ENCODE data around the gene MIOS. TPM values are rescaled to one million over a fixed set of nuclear protein-coding genes. Genes with fewer than 3 reads are reported as not detected.

MIOS gene
- polyA plus RNA-seq, 3 donors: 18.3 to 32.6 (median 20.2) TPM

GRCh38 chr7:7641129-7641663 is 74.5 kb downstream of the MIOS start:
- Mint-ChIP-seq H3K9me3 (peaks cover 0 to 11% (median 0%) of the 10 kb centered on the region in 7 donors), H3K27ac (peak overlapping the region; percentile 94 to 98 (median 97)), H3K4me1 (peaks cover 24% of the 10 kb centered on the region), H3K36me3 (peaks cover 12 to 27% of the 10 kb centered on the region in 2 donors), H3K4me3 (peak overlapping the region; percentile 94 to 98), H3K27me3 (ENCODE audit: low read depth in 3 of 3) (peaks cover 0 to 2% (median 0%) of the 10 kb centered on the region in 3 donors)
- no peaks in the 10 kb centered on the region for H3K27me3 ChIP-seq (ENCODE audit: control insufficient read depth in 2 of 2, insufficient read depth in 2 of 2, low read length in 2 of 2)
- intact Hi-C loops (cut with micrococcal nuclease): loop anchor here (2.0 to 10.0 kb wide), 2 partner anchors 76 to 328 kb away; partner anchors contain the start of genes GLCCI1 (in 2 of the 2) and MIOS (in 2 of the 2)
- peak overlapping the region; percentile 74 to 92 (median 78) for H3K4me3 ChIP-seq (replicated peaks in 1 of 3; ENCODE audit: low read depth in 2 of 3, low read length in 3 of 3)
- peak overlapping the region; percentile 70 to 90 for H3K27ac ChIP-seq (ENCODE audit: low read depth in 1 of 2, low read length in 2 of 2)
- WGBS (ENCODE audit: insufficient coverage): 6% methylated on average over 13 of the region's 22 CpGs
- H3K4me1 ChIP-seq (ENCODE audit: control insufficient read depth in 1 of 2, insufficient read depth in 2 of 2, low read length in 2 of 2): peaks cover 17 to 20% of the 10 kb centered on the region in 2 donors
- H3K79me2 ChIP-seq (ENCODE audit: insufficient read depth, low read length): peaks cover 44% of the 10 kb centered on the region
- DNase-seq: peak in 1 of 3 donors; percentile 8
- H3K4me2 ChIP-seq (replicated peaks; ENCODE audit: extremely low read depth, low read length, poor library complexity, severe bottlenecking): peak overlapping the region; percentile 88
- TF ChIP-seq, protein P1, sequence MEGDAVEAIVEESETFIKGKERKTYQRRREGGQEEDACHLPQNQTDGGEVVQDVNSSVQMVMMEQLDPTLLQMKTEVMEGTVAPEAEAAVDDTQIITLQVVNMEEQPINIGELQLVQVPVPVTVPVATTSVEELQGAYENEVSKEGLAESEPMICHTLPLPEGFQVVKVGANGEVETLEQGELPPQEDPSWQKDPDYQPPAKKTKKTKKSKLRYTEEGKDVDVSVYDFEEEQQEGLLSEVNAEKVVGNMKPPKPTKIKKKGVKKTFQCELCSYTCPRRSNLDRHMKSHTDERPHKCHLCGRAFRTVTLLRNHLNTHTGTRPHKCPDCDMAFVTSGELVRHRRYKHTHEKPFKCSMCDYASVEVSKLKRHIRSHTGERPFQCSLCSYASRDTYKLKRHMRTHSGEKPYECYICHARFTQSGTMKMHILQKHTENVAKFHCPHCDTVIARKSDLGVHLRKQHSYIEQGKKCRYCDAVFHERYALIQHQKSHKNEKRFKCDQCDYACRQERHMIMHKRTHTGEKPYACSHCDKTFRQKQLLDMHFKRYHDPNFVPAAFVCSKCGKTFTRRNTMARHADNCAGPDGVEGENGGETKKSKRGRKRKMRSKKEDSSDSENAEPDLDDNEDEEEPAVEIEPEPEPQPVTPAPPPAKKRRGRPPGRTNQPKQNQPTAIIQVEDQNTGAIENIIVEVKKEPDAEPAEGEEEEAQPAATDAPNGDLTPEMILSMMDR (IDR thresholded peaks at IDR 0.05): no peak
- H2AFZ ChIP-seq (ENCODE audit: insufficient read depth, low read depth, low read length, poor library complexity, severe bottlenecking): peak overlapping the region; percentile 97
- peaks cover 0 to 5% of the 10 kb centered on the region in 2 donors for H3K9me3 ChIP-seq (replicated peaks in 1 of 2; ENCODE audit: control insufficient read depth in 1 of 2, insufficient read depth in 1 of 2, low read length in 2 of 2)
- H4K20me1 ChIP-seq (ENCODE audit: insufficient read depth, low read length): no peaks in the 10 kb centered on the region
- H3K9ac ChIP-seq (ENCODE audit: insufficient read depth, low read length, poor library complexity, severe bottlenecking): peak overlapping the region; percentile 78
- H3K36me3 ChIP-seq (replicated peaks in 1 of 2; ENCODE audit: control insufficient read depth in 1 of 2, insufficient read depth in 2 of 2, low read length in 2 of 2): peaks cover 4 to 8% of the 10 kb centered on the region in 2 donors

DNA sequence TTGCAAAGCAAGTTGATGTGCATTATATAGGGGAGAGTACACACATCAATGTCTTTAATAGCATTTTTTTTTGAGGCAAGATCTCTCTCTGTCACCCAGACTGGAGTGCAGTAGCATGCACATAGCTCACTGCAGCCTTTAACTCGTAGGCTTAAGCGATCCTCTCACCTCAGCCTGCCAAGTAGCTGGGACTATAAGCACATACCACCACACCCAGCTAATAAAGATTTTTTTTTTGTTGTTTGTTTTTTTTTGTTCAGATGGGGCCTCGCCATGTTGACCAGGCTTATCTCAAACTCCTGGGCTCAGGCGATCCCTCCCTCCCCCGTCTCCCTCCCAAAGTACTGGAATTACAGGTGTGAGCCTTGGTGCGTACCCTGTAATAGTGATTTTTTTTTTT is 75.4 kb downstream of the MIOS start:
- Mint-ChIP-seq H3K4me1 (peaks cover 24% of the 10 kb centered on the region), H3K4me3 (no peak overlapping the region), H3K36me3 (peaks cover 9 to 24% of the 10 kb centered on the region in 2 donors), H3K27ac (no peak overlapping the region), H3K27me3 (ENCODE audit: low read depth in 3 of 3) (peaks cover 0 to 2% (median 0%) of the 10 kb centered on the region in 3 donors), H3K9me3 (peaks cover 0 to 11% (median 2%) of the 10 kb centered on the region in 7 donors)
- H3K9ac ChIP-seq (ENCODE audit: insufficient read depth, low read length, poor library complexity, severe bottlenecking): no peak overlapping the region
- H3K27me3 ChIP-seq (ENCODE audit: control insufficient read depth in 2 of 2, insufficient read depth in 2 of 2, low read length in 2 of 2): no peaks in the 10 kb centered on the region
- no peak overlapping the region for H3K4me2 ChIP-seq (replicated peaks; ENCODE audit: extremely low read depth, low read length, poor library complexity, severe bottlenecking)
- no peak overlapping the region for H3K4me3 ChIP-seq (replicated peaks in 1 of 3; ENCODE audit: low read depth in 2 of 3, low read length in 3 of 3)
- 100% methylated on average over 1 of the region's 6 CpGs for WGBS (ENCODE audit: insufficient coverage)
- peaks cover 0 to 8% of the 10 kb centered on the region in 2 donors for H3K9me3 ChIP-seq (replicated peaks in 1 of 2; ENCODE audit: control insufficient read depth in 1 of 2, insufficient read depth in 1 of 2, low read length in 2 of 2)
- intact Hi-C loops (cut with micrococcal nuclease): loop anchor here (10.0 kb wide), 1 partner anchor 77 kb away; the partner anchor contains the start of gene MIOS (in 2 of the 2)
- no peak overlapping the region for H2AFZ ChIP-seq (ENCODE audit: insufficient read depth, low read depth, low read length, poor library complexity, severe bottlenecking)
- peaks cover 17 to 20% of the 10 kb centered on the region in 2 donors for H3K4me1 ChIP-seq (ENCODE audit: control insufficient read depth in 1 of 2, insufficient read depth in 2 of 2, low read length in 2 of 2)
- peaks cover 3% of the 10 kb centered on the region for H4K20me1 ChIP-seq (ENCODE audit: insufficient read depth, low read length)
- H3K79me2 ChIP-seq (ENCODE audit: insufficient read depth, low read length): peaks cover 50% of the 10 kb centered on the region
- H3K27ac ChIP-seq (ENCODE audit: low read depth in 1 of 2, low read length in 2 of 2): no peak overlapping the region
- DNase-seq: no peak
- peaks cover 0 to 3% of the 10 kb centered on the region in 2 donors for H3K36me3 ChIP-seq (replicated peaks in 1 of 2; ENCODE audit: control insufficient read depth in 1 of 2, insufficient read depth in 2 of 2, low read length in 2 of 2)
- TF ChIP-seq, protein P1 (IDR thresholded peaks at IDR 0.05): no peak
